ENCODE measurements around the gene C17orf114.

The C17orf114 gene

GRCh38 chr17:4822835-4823234, 20.7 kb upstream of the C17orf114 start:
- DNase-seq = no peak

- DNase-seq = no peak
These were observed 16.1 kb upstream of the C17orf114 start for GRCh38 chr17:4818276-4818675.

- no peak for DNase-seq
These were observed 14.7 kb upstream of the C17orf114 start for GRCh38 chr17:4816826-4817225.

GRCh38 chr17:4815043-4815675, 13.0 kb upstream of the C17orf114 start:
- DNase-seq = no peak

GRCh38 chr17:4812690-4813089, 10.6 kb upstream of the C17orf114 start:
- DNase-seq = no peak

- DNase-seq = no peak
These were observed 9.3 kb upstream of the C17orf114 start for GRCh38 chr17:4811471-4811870.

GRCh38 chr17:4810696-4811290, 8.7 kb upstream of the C17orf114 start:
- no peak for DNase-seq

GRCh38 chr17:4808378-4808767, 6.2 kb upstream of the C17orf114 start:
- peak; percentile 26 for DNase-seq

- no peak for DNase-seq
These were observed 5.7 kb upstream of the C17orf114 start for GRCh38 chr17:4807605-4808377.

GRCh38 chr17:4806777-4807604, 4.9 kb upstream of the C17orf114 start, which contains the start of gene PLD2:
PLD2 (plus strand) TSS chr17:4807152; CDS start chr17:4807773, 621 bp downstream.
- peak; percentile 38 for DNase-seq

GRCh38 chr17:4806456-4806776, 4.3 kb upstream of the C17orf114 start:
- DNase-seq = no peak

- DNase-seq = no peak
These were observed 1.5 kb downstream of the C17orf114 start for GRCh38 chr17:4800462-4801196.

GRCh38 chr17:4796552-4796920, 5.6 kb downstream of the C17orf114 start:
- DNase-seq = no peak

- no peak for DNase-seq
These were observed 7.0 kb downstream of the C17orf114 start for GRCh38 chr17:4795168-4795567.

GRCh38 chr17:4790705-4791088, 11.4 kb downstream of the C17orf114 start:
- DNase-seq = no peak

- peak; percentile 81 for DNase-seq
These were observed 12.0 kb downstream of the C17orf114 start for GRCh38 chr17:4789951-4790704.

- no peak for DNase-seq
These were observed 12.5 kb downstream of the C17orf114 start for GRCh38 chr17:4789701-4789950.

GRCh38 chr17:4788807-4789700, 13.1 kb downstream of the C17orf114 start, which contains the start of gene GLTPD2:
GLTPD2 (plus strand) TSS chr17:4788964; CDS start chr17:4789012, 48 bp downstream.
- DNase-seq = no peak

GRCh38 chr17:4788159-4788806, 13.8 kb downstream of the C17orf114 start:
- no peak for DNase-seq

GRCh38 chr17:4786516-4786915, 15.6 kb downstream of the C17orf114 start:
- no peak for DNase-seq
